K562 (cell line): ENCODE data around the gene CFAP97D2. TPM values are rescaled to one million over a fixed set of nuclear protein-coding genes. Genes with fewer than 3 reads are reported as not detected.

ENCODE experiments used
- ATAC-seq: fragments of 200-7000 bp; cut with Tn5 transposase; 3 replicates; pipeline ENCODE4 v1.9.1; 2020; ENCODE audit warnings: moderate library complexity
- BruUV-seq: library from RNA; stranded (reverse); fragments of 400-500 nt; replicated peaks from 2 replicates; lab custom pipeline; 2021; lab: Mats Ljungman, UMichigan
- CTCF ChIA-PET: fragments of 300-600 bp; formaldehyde crosslinking; extraction: SDS; loops from one replicate; lab custom pipeline; 2021; ENCODE audit warnings: low intra/inter-chr PET ratio; lab: Yijun Ruan, JAX
- POLR2A ChIA-PET: fragments of 300-600, 350-650 bp; sonication (Branson Sonifier 250); formaldehyde crosslinking; extraction: SDS; loops from one replicate; lab custom pipeline; 2021; ENCODE audit warnings: antibody characterized with exemption, inconsistent platforms; lab: Yijun Ruan, JAX
- DNase-seq, 4 experiments: peaks; one replicate each; pipeline versions ENCODE4 v3.0.0 to v3.0.0-alpha.2; 2011 to 2018; ENCODE audit warnings: low spot score in 3 of 4, mixed read lengths in 3 of 4; ENCODE audit errors: extremely low read depth in 1 of 4
- FAIRE-seq: peaks from 2 replicates; lab custom pipeline; 2011; peaks lifted over from hg19 to GRCh38; lab: Jason Lieb, UNC
- H2AFZ ChIP-seq: 2 replicates; pipeline ENCODE4 v1.6.0; 2011; ENCODE audit warnings: low read depth, low read length, control low read depth, inconsistent platforms
- H3K27ac ChIP-seq: fragments of 200-600 bp; 3 replicates; pipeline ENCODE4 v1.8.0; 2011; ENCODE audit warnings: low read depth, mild to moderate bottlenecking, control low read depth, inconsistent platforms, low read length, moderate library complexity, mixed read lengths; ENCODE audit errors: extremely low read depth
- H3K27me3 ChIP-seq, 2 experiments: fragments of 300-600 bp in 1 of 2; 2 replicates in 1 of 2; 3 replicates in 1 of 2; pipeline versions ENCODE4 v1.6.0 to v1.8.0; 2011; ENCODE audit warnings: inconsistent platforms in 2 of 2, low read length in 2 of 2, mild to moderate bottlenecking in 1 of 2, mixed read lengths in 1 of 2, moderate library complexity in 1 of 2; ENCODE audit not compliant: control insufficient read depth in 2 of 2, insufficient read depth in 2 of 2
- H3K36me3 ChIP-seq: fragments of 300-600 bp; 3 replicates; pipeline ENCODE4 v1.8.0; 2011; ENCODE audit warnings: mild to moderate bottlenecking, low read length, inconsistent platforms; ENCODE audit not compliant: control insufficient read depth, insufficient read depth
- H3K4me1 ChIP-seq, 2 experiments: fragments of 200-600 bp in 1 of 2; replicated peaks in 1 of 2; 2 replicates in 1 of 2; 3 replicates in 1 of 2; pipeline versions ENCODE4 v1.5.1 to v1.8.0; 2011; ENCODE audit warnings: inconsistent platforms in 2 of 2, low read length in 2 of 2, mild to moderate bottlenecking in 1 of 2, mixed read lengths in 1 of 2, moderate library complexity in 1 of 2; ENCODE audit not compliant: control insufficient read depth in 2 of 2, insufficient read depth in 2 of 2
- H3K4me2 ChIP-seq: 2 replicates; pipeline ENCODE4 v1.6.1; 2011; ENCODE audit warnings: low read length, control low read depth, inconsistent platforms, mixed read lengths; ENCODE audit not compliant: insufficient read depth
- H3K4me3 ChIP-seq: fragments of 200-600 bp; sonication (generic), shearing (Covaris generic); 2 replicates; pipeline ENCODE4 v1.5.1; 2016; ENCODE audit warnings: control low read depth, inconsistent platforms
- H3K79me2 ChIP-seq: fragments of 200-600 bp; 3 replicates; pipeline ENCODE4 v1.8.0; 2011; ENCODE audit warnings: low read length, inconsistent platforms; ENCODE audit not compliant: control insufficient read depth, insufficient read depth
- H3K9ac ChIP-seq, 2 experiments: 2 replicates each; pipeline versions ENCODE4 v1.6.0 to v1.6.1; 2011; ENCODE audit warnings: low read depth in 2 of 2, low read length in 2 of 2, control low read depth in 1 of 2, inconsistent platforms in 1 of 2, mild to moderate bottlenecking in 1 of 2, mixed read lengths in 1 of 2; ENCODE audit not compliant: insufficient read depth in 1 of 2
- H3K9me1 ChIP-seq: one replicate; pipeline ENCODE4 v1.6.0; 2011; ENCODE audit warnings: inconsistent platforms, mild to moderate bottlenecking, low read length, moderate library complexity; ENCODE audit not compliant: control insufficient read depth, insufficient read depth
- H3K9me3 ChIP-seq: replicated peaks from 2 replicates; pipeline ENCODE4 v1.5.1; 2011; ENCODE audit warnings: low read depth, low read length, inconsistent platforms; ENCODE audit not compliant: control insufficient read depth, insufficient read depth
- H4K20me1 ChIP-seq: replicated peaks from 2 replicates; pipeline ENCODE4 v1.6.1; 2011; ENCODE audit warnings: low read length, inconsistent platforms, mixed read lengths; ENCODE audit not compliant: control insufficient read depth, insufficient read depth
- ADNP ChIP-seq: fragments of 200-800 bp; sonication (Bioruptor generic); IDR thresholded peaks from 2 replicates; pipeline ENCODE4 v1.6.1; 2016; ENCODE audit warnings: missing genetic modification characterization, missing compliant biosample characterization
- GATAD2A ChIP-seq: fragments of 450-650 bp; IDR thresholded peaks from 2 replicates; pipeline ENCODE4 v1.6.1; 2017
- ILF3 ChIP-seq: fragments of 450-650 bp; IDR thresholded peaks from 2 replicates; pipeline ENCODE4 v1.6.1; 2018; ENCODE audit warnings: antibody characterized with exemption, mild to moderate bottlenecking, moderate library complexity, borderline replicate concordance
- MLX ChIP-seq, 2 experiments: fragments of 450-650 bp in 1 of 2; sonication (generic) in 1 of 2; formaldehyde crosslinking; conservative IDR thresholded peaks; 2 replicates each; pipeline versions ENCODE4 v1.4.0 to v1.8.1; 2020 to 2022; ENCODE audit warnings: mild to moderate bottlenecking in 1 of 2, missing genetic modification reagents in 1 of 2
- POU5F1 ChIP-seq: fragments of 150-350 bp; IDR thresholded peaks from 2 replicates; pipeline ENCODE4 v1.6.1; 2014; ENCODE audit warnings: borderline replicate concordance, low read length, low read depth, mild to moderate bottlenecking; ENCODE audit not compliant: partially characterized antibody
- PRMT5 ChIP-seq: sonication (generic); formaldehyde crosslinking; IDR thresholded peaks from 2 replicates; pipeline ENCODE4 v1.5.0; 2020; ENCODE audit warnings: missing genetic modification reagents
- RBM14 ChIP-seq: fragments of 200-400 bp; formaldehyde crosslinking; IDR thresholded peaks from 2 replicates; pipeline ENCODE4 v1.6.1; 2018; ENCODE audit warnings: low read depth, mild to moderate bottlenecking, low read length, moderate library complexity, borderline replicate concordance; ENCODE audit not compliant: insufficient read depth
- RBM25 ChIP-seq: fragments of 200-400 bp; formaldehyde crosslinking; IDR thresholded peaks from 2 replicates; pipeline ENCODE4 v1.6.1; 2018; ENCODE audit warnings: low read length, low read depth, moderate library complexity; ENCODE audit not compliant: severe bottlenecking
- RERE ChIP-seq: sonication (generic); formaldehyde crosslinking; IDR thresholded peaks from 2 replicates; pipeline ENCODE4 v1.8.0; 2023; ENCODE audit warnings: missing genetic modification reagents, mild to moderate bottlenecking, borderline replicate concordance
- SAFB ChIP-seq: fragments of 200-400 bp; formaldehyde crosslinking; IDR thresholded peaks from 2 replicates; pipeline ENCODE4 v1.6.1; 2017; ENCODE audit warnings: low read depth, low read length, borderline replicate concordance
- SPI1 ChIP-seq: IDR thresholded peaks from 2 replicates; pipeline ENCODE4 v1.6.1; 2011; ENCODE audit warnings: low read depth, low read length, control low read depth, borderline replicate concordance
- ZBTB43 ChIP-seq: sonication (generic); formaldehyde crosslinking; IDR thresholded peaks from 2 replicates; pipeline ENCODE4 v1.8.0; 2023; ENCODE audit warnings: mild to moderate bottlenecking, missing genetic modification reagents
- ZNF316 ChIP-seq: fragments of 450-650 bp; IDR thresholded peaks from 2 replicates; pipeline ENCODE4 v1.6.1; 2016
- ZNF785 ChIP-seq: fragments of 250-450 bp; sonication (Bioruptor Pico); IDR thresholded peaks from 2 replicates; pipeline ENCODE4 v1.4.0; 2020; ENCODE audit warnings: mild to moderate bottlenecking
- WGBS: fragments of 100-300 bp; shearing (Covaris generic); methylation state at CpG from one replicate; pipeline ENCODE4 v1.1.6; 2016; ENCODE audit warnings: low coverage, mixed read lengths; ENCODE audit not compliant: insufficient coverage; ENCODE audit errors: missing lambda C conversion rate; 5-methylcytosine and 5-hydroxymethylcytosine counted together
- in situ Hi-C: fragments of 300-500 bp; cut with MboI; formaldehyde crosslinking; loops from 4 replicates; pipeline ENCODE4 v1.15.0; 2018; ENCODE audit warnings: inconsistent platforms, mixed read lengths
- intact Hi-C: fragments of 100-400 bp; cut with micrococcal nuclease; formaldehyde crosslinking; loops from 2 replicates; pipeline ENCODE4 v1.14.2; 2022
- polyA plus RNA-seq, 8 experiments: library from polyadenylated mRNA; depleted of rRNA in 4 of 8; stranded (reverse) in 5 of 8; unstranded in 3 of 8; fragments of >200 nt; fragmentation: Nextera tagmentation in 2 of 8; fragmentation: Illumina TruSeq in 1 of 8; extraction: Ambion mirVana in 2 of 8; extraction: Trizol in 1 of 8; gene quantifications; 2 replicates each; pipeline versions ENCODE4 v1.2.1 to v1.2.3, GENCODE V29; 2011 to 2014; ENCODE audit warnings: inconsistent platforms in 1 of 8, missing spikeins in 1 of 8
- total RNA-seq, 7 experiments: library from RNA; depleted of rRNA in 6 of 7; stranded (reverse); fragments of >200 nt in 6 of 7; fragmentation: Illumina TruSeq in 2 of 7; extraction: Trizol in 2 of 7; gene quantifications; 2 replicates each; pipeline versions ENCODE4 v1.2.1 to v1.2.3, GENCODE V29; 2011 to 2021; ENCODE audit warnings: low replicate concordance in 1 of 7

The CFAP97D2 gene
- total and polyA plus RNA-seq, 9 of the 15 experiments (the other 6 are each of a cell fraction or from before 2014, with no cell fraction given): not detected

- ChIA-PET CTCF (no interaction called here), POLR2A (no interaction called here)
- Histone ChIP-seq H3K27ac (no peak overlapping the region), H3K4me1 (peaks cover 0 to 4% of the 10 kb centered on the region in 2 experiments; a peak in 2 of 5 replicates), H3K4me3 (no peak overlapping the region), H2AFZ (no peak overlapping the region), H4K20me1 (no peaks in the 10 kb centered on the region), H3K9me3 (no peaks in the 10 kb centered on the region), H3K4me2 (no peak overlapping the region), H3K79me2 (no peaks in the 10 kb centered on the region), H3K27me3 (peaks cover 0 to 4% of the 10 kb centered on the region in 2 experiments; a peak in 2 of 5 replicates), H3K9me1 (no peaks in the 10 kb centered on the region), H3K36me3 (no peaks in the 10 kb centered on the region), H3K9ac (no peak overlapping the region)
- DNase-seq (no peak), ATAC-seq (no peak), FAIRE-seq (no peak)
- in situ Hi-C loops (no loop called here), intact Hi-C loops (no loop called here)
- WGBS: 10% methylated on average over 6 of the region's 19 CpGs
- BruUV-seq: no TSS peak
- TF ChIP-seq ILF3 (no peak), ZNF316 (no peak), PRMT5 (no peak), ZNF785 (no peak), RBM25 (no peak), ZBTB43 (CRISPR knock-in tag) (no peak), POU5F1 (no peak), SAFB (no peak), RBM14 (no peak), ADNP (tag) (no peak), MLX (CRISPR knock-in tag; conservative IDR thresholded peaks at IDR 0.05) (no peak), RERE (CRISPR knock-in tag) (no peak), GATAD2A (no peak), SPI1 (no peak)
These were observed 22.9 kb upstream of the CFAP97D2 start for GRCh38 chr13:114155926-114156883.
